HepG2 (cell line): ENCODE data around the gene CPXM1. TPM values are rescaled to one million over a fixed set of nuclear protein-coding genes. Genes with fewer than 3 reads are reported as not detected.

Source experiments
- ARNT2 ChIP-seq: sonication (generic); formaldehyde crosslinking; IDR thresholded peaks from 2 replicates; pipeline ENCODE4 v1.8.0; 2022; ENCODE audit warnings: mild to moderate bottlenecking, low read depth, missing genetic modification reagents, moderate library complexity
- CERS6 ChIP-seq: sonication (generic); formaldehyde crosslinking; IDR thresholded peaks from 2 replicates; pipeline ENCODE4 v1.5.0; 2020; ENCODE audit warnings: missing genetic modification reagents
- CHCHD3 ChIP-seq: sonication (generic); formaldehyde crosslinking; IDR thresholded peaks from 2 replicates; pipeline ENCODE4 v1.8.0; 2022; ENCODE audit warnings: mild to moderate bottlenecking, missing genetic modification reagents, moderate library complexity
- DNMT1 ChIP-seq: sonication (generic); formaldehyde crosslinking; IDR thresholded peaks from 2 replicates; pipeline ENCODE4 v1.5.1; 2020; ENCODE audit warnings: mild to moderate bottlenecking, missing genetic modification reagents
- FOXM1 ChIP-seq: sonication (generic); formaldehyde crosslinking; IDR thresholded peaks from 2 replicates; pipeline ENCODE4 v1.5.0; 2020; ENCODE audit warnings: missing genetic modification reagents
- HOMEZ ChIP-seq: IDR thresholded peaks from 2 replicates; pipeline ENCODE4 v1.6.1; 2016; ENCODE audit warnings: low read depth
- KAT2B ChIP-seq: fragments of 150-350 bp; IDR thresholded peaks from 2 replicates; pipeline ENCODE4 v1.6.1; 2014; ENCODE audit warnings: low read depth, low read length, borderline replicate concordance
- KLF12 ChIP-seq: sonication (generic); formaldehyde crosslinking; IDR thresholded peaks from 2 replicates; pipeline ENCODE4 v1.4.0; 2020; ENCODE audit warnings: missing genetic modification reagents, borderline replicate concordance
- MZF1 ChIP-seq: sonication (generic); formaldehyde crosslinking; IDR thresholded peaks from 2 replicates; pipeline ENCODE4 v1.8.1; 2023; ENCODE audit warnings: mild to moderate bottlenecking, missing genetic modification reagents, borderline replicate concordance
- SMYD3 ChIP-seq: sonication (generic); formaldehyde crosslinking; IDR thresholded peaks from 2 replicates; pipeline ENCODE4 v1.8.1; 2023; ENCODE audit warnings: mild to moderate bottlenecking, missing genetic modification reagents
- SUZ12 ChIP-seq: fragments of 150-350 bp; IDR thresholded peaks from 2 replicates; pipeline ENCODE4 v1.6.1; 2014; ENCODE audit warnings: low read depth, low read length
- TRIM22 ChIP-seq: fragments of 450-650 bp; IDR thresholded peaks from 2 replicates; pipeline ENCODE4 v1.6.1; 2017
- U2AF2 ChIP-seq: fragments of 200-400 bp; formaldehyde crosslinking; IDR thresholded peaks from 2 replicates; pipeline ENCODE4 v1.6.1; 2017; ENCODE audit warnings: low read depth, mild to moderate bottlenecking, low read length
- ZBTB4 ChIP-seq: sonication (generic); formaldehyde crosslinking; IDR thresholded peaks from 2 replicates; pipeline ENCODE4 v1.4.0; 2020; ENCODE audit warnings: missing genetic modification reagents, mild to moderate bottlenecking, borderline replicate concordance
- ZMYM4 ChIP-seq: sonication (generic); formaldehyde crosslinking; IDR thresholded peaks from 2 replicates; pipeline ENCODE4 v1.8.1; 2023; ENCODE audit warnings: mild to moderate bottlenecking, missing genetic modification reagents
- ZNF138 ChIP-seq: sonication (generic); formaldehyde crosslinking; IDR thresholded peaks from 2 replicates; pipeline ENCODE4 v1.5.0; 2020; ENCODE audit warnings: mild to moderate bottlenecking, low read depth, missing genetic modification reagents
- ZNF543 ChIP-seq: sonication (generic); formaldehyde crosslinking; IDR thresholded peaks from 2 replicates; pipeline ENCODE4 v1.4.0; 2020; ENCODE audit warnings: mild to moderate bottlenecking, missing genetic modification reagents
- ZNF629 ChIP-seq: sonication (generic); formaldehyde crosslinking; conservative IDR thresholded peaks from 2 replicates; pipeline ENCODE4 v1.5.0; 2020; ENCODE audit warnings: missing genetic modification reagents
- ZNF644 ChIP-seq: IDR thresholded peaks from 2 replicates; pipeline ENCODE4 v1.6.1; 2016; ENCODE audit warnings: low read depth
- ZNF672 ChIP-seq: sonication (generic); formaldehyde crosslinking; IDR thresholded peaks from 2 replicates; pipeline ENCODE4 v1.8.1; 2022; ENCODE audit warnings: missing genetic modification reagents
- ZNF7 ChIP-seq: IDR thresholded peaks from 2 replicates; pipeline ENCODE4 v1.6.1; 2016; ENCODE audit warnings: missing biosample characterization, missing genetic modification reagents
- ZNF75D ChIP-seq: sonication (generic); formaldehyde crosslinking; IDR thresholded peaks from 2 replicates; pipeline ENCODE4 v1.8.1; 2023; ENCODE audit warnings: missing genetic modification reagents, mild to moderate bottlenecking, borderline replicate concordance
- polyA plus RNA-seq, 8 experiments: library from polyadenylated mRNA; depleted of rRNA in 3 of 8; stranded (reverse) in 7 of 8; unstranded in 1 of 8; fragments of >200 nt; fragmentation: Illumina TruSeq in 4 of 8; extraction: Trizol in 4 of 8; gene quantifications; 2 replicates each; pipeline versions ENCODE4 v1.2.1 to v1.2.3, GENCODE V29; 2011 to 2016; ENCODE audit warnings: low read depth in 4 of 8, missing spikeins in 1 of 8, mixed read lengths in 1 of 8; ENCODE audit not compliant: insufficient read depth in 1 of 8
- total RNA-seq, 5 experiments: library from RNA; depleted of rRNA; stranded (reverse); fragments of >200 nt; fragmentation: Illumina TruSeq; extraction: Trizol; gene quantifications; 2 replicates each; pipeline ENCODE4 v1.2.3, GENCODE V29; 2016; ENCODE audit warnings: low read depth in 1 of 5

The CPXM1 gene
- total and polyA plus RNA-seq, 2 of the 13 experiments (the other 11 are each of a cell fraction or from before 2014, with no cell fraction given), result 0.07 TPM; not detected in 1

GRCh38 chr20:2835331-2835796 is 34.9 kb upstream of the CPXM1 start (continued):
- TF ChIP-seq ZBTB4 (peak; percentile 41; the same call in 1 of the 2 replicates), ZNF75D (no peak), ARNT2 (CRISPR knock-in tag) (no peak), ZNF7 (CRISPR knock-in tag) (peak; percentile 59; the same call in 1 of the 2 replicates), CERS6 (no peak), KAT2B (no peak), U2AF2 (no peak), ZNF138 (CRISPR knock-in tag) (no peak), TRIM22 (no peak), ZNF543 (CRISPR knock-in tag) (no peak), CHCHD3 (no peak), SUZ12 (no peak), ZNF672 (CRISPR knock-in tag) (no peak), FOXM1 (no peak), ZNF644 (peak; percentile 34; the same call in 1 of the 2 replicates), KLF12 (no peak), MZF1 (CRISPR knock-in tag) (no peak), ZNF629 (CRISPR knock-in tag) (no peak), ZMYM4 (CRISPR knock-in tag) (peak; percentile 62; the same call in 1 of the 2 replicates), SMYD3 (CRISPR knock-in tag) (no peak), DNMT1 (CRISPR knock-in tag) (no peak), HOMEZ (no peak)
